H1 (cell line): Measurements from ENCODE around the gene RTN4. TPM values are rescaled to one million over a fixed set of nuclear protein-coding genes. Genes with fewer than 3 reads are reported as not detected.

Experiments
- CTCF ChIA-PET: fragments of 300-600 bp; sonication (Branson Sonifier 250); formaldehyde crosslinking; loops from one replicate; lab custom pipeline; 2021; ENCODE audit not compliant: partially characterized antibody; lab: Charles Lee
- POLR2A ChIA-PET: fragments of 300-600 bp; sonication (Branson Sonifier 250); formaldehyde crosslinking; loops from one replicate; lab custom pipeline; 2021; ENCODE audit warnings: inconsistent platforms; ENCODE audit not compliant: partially characterized antibody; lab: Charles Lee
- DNase-seq, 2 experiments: peaks; one replicate each; pipeline versions ENCODE4 v3.0.0 to v3.0.0-alpha.2; 2010 to 2022; ENCODE audit warnings: low spot score in 2 of 2, low read depth in 1 of 2, mixed read lengths in 1 of 2
- FAIRE-seq: peaks from 2 replicates; lab custom pipeline; 2011; peaks lifted over from hg19 to GRCh38; lab: Jason Lieb, UNC
- H2AFZ ChIP-seq: 2 replicates; pipeline ENCODE4 v1.8.1; 2012; ENCODE audit warnings: low read length, inconsistent platforms
- H2AK5ac ChIP-seq: 2 replicates; pipeline ENCODE4 v1.6.1; 2013; ENCODE audit warnings: low read depth, low read length
- H2BK120ac ChIP-seq: replicated peaks from 2 replicates; pipeline ENCODE3; 2013; ENCODE audit warnings: low read depth, low read length, inconsistent platforms
- H2BK12ac ChIP-seq: 2 replicates; pipeline ENCODE4 v1.6.1; 2013; ENCODE audit warnings: low read depth, low read length
- H2BK15ac ChIP-seq: 2 replicates; pipeline ENCODE4 v1.6.1; 2013; ENCODE audit warnings: low read length
- H2BK20ac ChIP-seq: 2 replicates; pipeline ENCODE4 v1.6.1; 2013; ENCODE audit warnings: low read length
- H2BK5ac ChIP-seq: 2 replicates; pipeline ENCODE4 v1.6.1; 2013; ENCODE audit warnings: low read depth, low read length
- H3K14ac ChIP-seq: 2 replicates; pipeline ENCODE4 v1.6.1; 2013; ENCODE audit warnings: inconsistent platforms; ENCODE audit not compliant: insufficient read length
- H3K18ac ChIP-seq: 2 replicates; pipeline ENCODE4 v1.6.1; 2013; ENCODE audit warnings: low read length; ENCODE audit errors: extremely low read depth
- H3K23ac ChIP-seq: 2 replicates; pipeline ENCODE4 v1.6.1; 2013; ENCODE audit warnings: inconsistent platforms; ENCODE audit not compliant: insufficient read length
- H3K23me2 ChIP-seq: 2 replicates; pipeline ENCODE4 v1.6.1; 2013; ENCODE audit warnings: low read depth, low read length
- H3K27ac ChIP-seq: 2 replicates; pipeline ENCODE4 v1.6.1; 2011; ENCODE audit warnings: low read depth, low read length, inconsistent platforms
- H3K27me3 ChIP-seq, 4 experiments: replicated peaks in 1 of 4; 1 replicate in 1 of 4; 2 replicates in 3 of 4; pipeline versions ENCODE4 v1.6.1 to v1.8.1; 2011 to 2013; ENCODE audit warnings: low read length in 3 of 4, mild to moderate bottlenecking in 3 of 4, inconsistent platforms in 2 of 4, mixed read lengths in 2 of 4, moderate library complexity in 1 of 4; ENCODE audit not compliant: control insufficient read depth in 3 of 4, insufficient read depth in 3 of 4; ENCODE audit errors: extremely low read depth in 1 of 4
- H3K36me3 ChIP-seq, 4 experiments: 2 replicates each; pipeline versions ENCODE4 v1.6.1 to v1.8.1; 2011 to 2013; ENCODE audit warnings: mild to moderate bottlenecking in 4 of 4, low read length in 3 of 4, moderate library complexity in 2 of 4, control low read depth in 1 of 4, inconsistent platforms in 1 of 4; ENCODE audit not compliant: insufficient read depth in 4 of 4, control insufficient read depth in 2 of 4
- H3K4ac ChIP-seq: replicated peaks from 2 replicates; pipeline ENCODE3; 2013; ENCODE audit warnings: low read length, low read depth, mixed read lengths, inconsistent platforms; ENCODE audit not compliant: insufficient read length
- H3K4me1 ChIP-seq, 4 experiments: replicated peaks in 1 of 4; 1 replicate in 1 of 4; 2 replicates in 3 of 4; pipeline versions ENCODE4 v1.6.1 to v1.8.1; 2011 to 2013; ENCODE audit warnings: low read length in 3 of 4, inconsistent platforms in 2 of 4, mixed read lengths in 1 of 4; ENCODE audit not compliant: insufficient read depth in 4 of 4, control insufficient read depth in 3 of 4
- H3K4me2 ChIP-seq, 2 experiments: 2 replicates each; pipeline versions ENCODE4 v1.6.1 to v1.8.1; 2011 to 2013; ENCODE audit warnings: low read depth in 2 of 2, low read length in 2 of 2, control low read depth in 1 of 2, inconsistent platforms in 1 of 2, mild to moderate bottlenecking in 1 of 2; ENCODE audit not compliant: insufficient read depth in 1 of 2
- H3K4me3 ChIP-seq, 4 experiments: fragments of 200-600, 300-600 bp in 1 of 4; sonication (generic), shearing (Covaris generic), sonication (Bioruptor Twin) in 1 of 4; 2 replicates each; pipeline versions ENCODE4 v1.5.1 to v1.8.1; 2011 to 2016; ENCODE audit warnings: low read length in 4 of 4, low read depth in 3 of 4, control low read depth in 2 of 4, inconsistent platforms in 2 of 4, mild to moderate bottlenecking in 2 of 4, mixed read lengths in 1 of 4, moderate library complexity in 1 of 4; ENCODE audit not compliant: insufficient read depth in 2 of 4; ENCODE audit errors: extremely low read depth in 1 of 4
- H3K56ac ChIP-seq: replicated peaks from 2 replicates; pipeline ENCODE3; 2013; ENCODE audit warnings: low read depth, mild to moderate bottlenecking, mixed read lengths, low read length, inconsistent platforms; ENCODE audit not compliant: insufficient read length
- H3K79me1 ChIP-seq: 2 replicates; pipeline ENCODE4 v1.6.1; 2013; ENCODE audit warnings: low read depth, low read length, control low read depth
- H3K79me2 ChIP-seq, 2 experiments: 2 replicates each; pipeline versions ENCODE4 v1.6.1 to v1.8.1; 2012 to 2013; ENCODE audit warnings: low read length in 2 of 2, mild to moderate bottlenecking in 2 of 2, inconsistent platforms in 1 of 2; ENCODE audit not compliant: insufficient read depth in 2 of 2, control insufficient read depth in 1 of 2
- H3K9ac ChIP-seq, 4 experiments: replicated peaks in 1 of 4; 1 replicate in 1 of 4; 2 replicates in 3 of 4; pipeline versions ENCODE4 v1.6.1 to v1.8.1; 2011 to 2013; ENCODE audit warnings: low read depth in 3 of 4, low read length in 3 of 4, control low read depth in 2 of 4, mild to moderate bottlenecking in 2 of 4, moderate library complexity in 2 of 4, inconsistent platforms in 1 of 4; ENCODE audit errors: extremely low read depth in 1 of 4
- H3K9me3 ChIP-seq, 2 experiments: 2 replicates each; pipeline versions ENCODE4 v1.6.1 to v1.8.1; 2012 to 2013; ENCODE audit warnings: mild to moderate bottlenecking in 2 of 2, moderate library complexity in 2 of 2, control low read depth in 1 of 2, inconsistent platforms in 1 of 2, low read depth in 1 of 2, low read length in 1 of 2, mixed read lengths in 1 of 2; ENCODE audit not compliant: insufficient read depth in 2 of 2
- H4K20me1 ChIP-seq, 2 experiments: replicated peaks in 1 of 2; 2 replicates each; pipeline versions ENCODE3 to v1.8.1; 2011 to 2013; ENCODE audit warnings: inconsistent platforms in 2 of 2, low read length in 2 of 2, mild to moderate bottlenecking in 1 of 2; ENCODE audit not compliant: insufficient read depth in 2 of 2, control insufficient read depth in 1 of 2
- H4K5ac ChIP-seq: 2 replicates; pipeline ENCODE4 v1.6.1; 2013; ENCODE audit warnings: low read length, low read depth, mixed read lengths, inconsistent platforms; ENCODE audit not compliant: insufficient read length
- H4K8ac ChIP-seq: 2 replicates; pipeline ENCODE4 v1.8.0; 2013; ENCODE audit warnings: mild to moderate bottlenecking, moderate library complexity, low read length, inconsistent platforms; ENCODE audit not compliant: insufficient read depth; ENCODE audit errors: extremely low read depth
- H4K91ac ChIP-seq: replicated peaks from 2 replicates; pipeline ENCODE3; 2013; ENCODE audit warnings: low read length, mixed read lengths, inconsistent platforms; ENCODE audit not compliant: insufficient read length
- ASH2L ChIP-seq: fragments of 200-600, 300-600 bp; sonication (generic); IDR thresholded peaks from one replicate; pipeline ENCODE4 v1.7.1; 2017; ENCODE audit warnings: low read length
- BACH1 ChIP-seq: IDR thresholded peaks from 2 replicates; pipeline ENCODE4 v1.6.1; 2012; ENCODE audit warnings: low read length, improper control_type of control experiment
- HDAC2 ChIP-seq, 2 experiments: fragments of 300-600 bp in 1 of 2; sonication (generic) in 1 of 2; IDR thresholded peaks; 2 replicates each; pipeline ENCODE4 v1.6.1; 2011 to 2012; ENCODE audit warnings: low read depth in 2 of 2, low read length in 2 of 2, mild to moderate bottlenecking in 2 of 2, moderate library complexity in 2 of 2, borderline replicate concordance in 1 of 2, inconsistent platforms in 1 of 2
- JUN ChIP-seq: IDR thresholded peaks from 2 replicates; pipeline ENCODE4 v1.6.1; 2011; ENCODE audit warnings: low read depth, mild to moderate bottlenecking, improper control_type of control experiment, low read length
- JUND ChIP-seq: IDR thresholded peaks from 2 replicates; pipeline ENCODE4 v1.6.1; 2011; ENCODE audit warnings: mild to moderate bottlenecking, improper control_type of control experiment, low read length
- NANOG ChIP-seq: IDR thresholded peaks from 2 replicates; pipeline ENCODE4 v1.6.1; 2011; ENCODE audit warnings: low read length, low read depth, mild to moderate bottlenecking, inconsistent platforms; ENCODE audit not compliant: insufficient read depth, poor library complexity, severe bottlenecking
- POLR2A ChIP-seq, 2 experiments: IDR thresholded peaks; 1 replicate in 1 of 2; 2 replicates in 1 of 2; pipeline ENCODE4 v1.6.1; 2011; ENCODE audit warnings: low read depth in 2 of 2, low read length in 2 of 2, mild to moderate bottlenecking in 2 of 2; ENCODE audit errors: control extremely low read depth in 1 of 2
- RAD21 ChIP-seq, 2 experiments: IDR thresholded peaks in 1 of 2; conservative IDR thresholded peaks in 1 of 2; 2 replicates each; pipeline ENCODE4 v1.6.1; 2011; ENCODE audit warnings: low read depth in 2 of 2, low read length in 2 of 2, improper control_type of control experiment in 1 of 2, inconsistent platforms in 1 of 2, mild to moderate bottlenecking in 1 of 2, moderate library complexity in 1 of 2
- SAP30 ChIP-seq: fragments of 300-600 bp; sonication (generic); IDR thresholded peaks from 2 replicates; pipeline ENCODE4 v1.7.1; 2012; ENCODE audit warnings: low read length, moderate library complexity, mild to moderate bottlenecking, inconsistent platforms; ENCODE audit not compliant: insufficient read depth, insufficient replicate concordance
- SIN3A ChIP-seq, 2 experiments: IDR thresholded peaks in 1 of 2; conservative IDR thresholded peaks in 1 of 2; 2 replicates each; pipeline ENCODE4 v1.6.1; 2011 to 2012; ENCODE audit warnings: low read length in 2 of 2, improper control_type of control experiment in 1 of 2, low read depth in 1 of 2, mild to moderate bottlenecking in 1 of 2
- SP1 ChIP-seq: IDR thresholded peaks from 2 replicates; pipeline ENCODE4 v1.6.1; 2011; ENCODE audit warnings: low read depth, low read length
- TAF7 ChIP-seq: optimal IDR thresholded peaks from 2 replicates; pipeline ENCODE3; 2011; ENCODE audit warnings: low read depth, mild to moderate bottlenecking, inconsistent platforms, low read length, moderate library complexity, borderline replicate concordance
- WGBS, 2 experiments: shearing (Covaris generic) in 1 of 2; methylation state at CpG; one replicate each; pipeline versions ENCODE4 v1.1.6 to v1.1.7; 2013 to 2015; ENCODE audit warnings: low lambda C conversion rate in 2 of 2, mixed read lengths in 2 of 2, inconsistent platforms in 1 of 2, low coverage in 1 of 2, missing lambda C conversion rate in 1 of 2; ENCODE audit not compliant: insufficient replicate concordance in 2 of 2, insufficient coverage in 1 of 2, insufficient read length in 1 of 2; ENCODE audit errors: extremely low coverage in 1 of 2, missing lambda C conversion rate in 1 of 2; 5-methylcytosine and 5-hydroxymethylcytosine counted together
- polyA plus RNA-seq, 7 experiments: library from polyadenylated mRNA; depleted of rRNA in 3 of 7; stranded (reverse) in 5 of 7; unstranded in 2 of 7; fragments of >200 nt in 5 of 7; fragments of 200-250 nt in 2 of 7; gene quantifications; 1 replicate in 5 of 7; 2 replicates in 1 of 7; 4 replicates in 1 of 7; pipeline versions ENCODE4 v1.2.1 to v1.2.3, GENCODE V29; 2011 to 2013; ENCODE audit warnings: missing spikeins in 2 of 7, mixed read lengths in 2 of 7
- total RNA-seq: library from RNA; stranded (reverse); fragmentation: NEBNext Ultra II Directional; extraction: Animal tissue kit (Norgen Biotek cat#: 25700); gene quantifications from 2 replicates; pipeline ENCODE4 v1.2.1, GENCODE V29; 2021

Gene RTN4
- total and polyA plus RNA-seq, 2 of the 8 experiments (the other 6 are each of a cell fraction or from before 2014, with no cell fraction given) = 179 to 242 TPM

GRCh38 chr2:55054106-55054875, 4.0 kb upstream of the RTN4 start:
- CTCF ChIA-PET = interaction anchor here (0.8 to 2.1 kb wide), 3 partner anchors 17 to 121 kb away, joined by 3 to 7 read pairs (median 4); no protein-coding TSS in a partner anchor
- 92% methylated on average over 7 of the region's 7 CpGs; no CpG with 5 or more reads in 1 of the 2 experiments for WGBS, 2 experiments
- TF ChIP-seq SAP30 (no peak), TAF7 (no peak), NANOG (no peak), BACH1 (no peak), POLR2A (IDR thresholded peaks at IDR 0.05; ENCODE audit: control extremely low read depth in 1 of 2, low read depth in 2 of 2, low read length in 2 of 2) (no peak), RAD21 (IDR thresholded peaks at IDR 0.05 in 1 of 2, conservative IDR thresholded peaks at IDR 0.05 in 1 of 2; ENCODE audit: low read depth in 2 of 2, low read length in 2 of 2) (no peak), ASH2L (no peak), JUN (no peak), HDAC2 (IDR thresholded peaks at IDR 0.05; ENCODE audit: borderline replicate concordance in 1 of 2, low read depth in 2 of 2, low read length in 2 of 2) (no peak), SP1 (no peak), JUND (no peak), SIN3A (conservative IDR thresholded peaks at IDR 0.05 in 1 of 2, IDR thresholded peaks at IDR 0.05 in 1 of 2; ENCODE audit: low read depth in 1 of 2, low read length in 2 of 2) (no peak)

More at GRCh38 chr2:55054106-55054875, 4.0 kb upstream of the RTN4 start:
- no peak overlapping the region for H4K91ac ChIP-seq
- H4K5ac ChIP-seq = no peak overlapping the region
- no peak overlapping the region for H2AFZ ChIP-seq
- no peak overlapping the region for H3K4me2 ChIP-seq
- no peak overlapping the region for H3K23ac ChIP-seq
- no peaks in the 10 kb centered on the region for H3K79me1 ChIP-seq
- no peak overlapping the region for H3K14ac ChIP-seq
- H2BK15ac ChIP-seq = no peak overlapping the region
- no peak overlapping the region for H4K8ac ChIP-seq
- no peak overlapping the region for H2BK120ac ChIP-seq
- H3K27me3 ChIP-seq = no peaks in the 10 kb centered on the region
- H2BK20ac ChIP-seq = no peak overlapping the region
- no peak overlapping the region for H2BK12ac ChIP-seq
- H4K20me1 ChIP-seq = no peaks in the 10 kb centered on the region
- no peak overlapping the region for H3K27ac ChIP-seq
- H3K4ac ChIP-seq = no peak overlapping the region
- no peak overlapping the region for H3K9ac ChIP-seq
- H2AK5ac ChIP-seq = no peak overlapping the region
- no peaks in the 10 kb centered on the region for H3K36me3 ChIP-seq
- H3K56ac ChIP-seq = no peak overlapping the region
- H3K4me3 ChIP-seq = no peak overlapping the region
- H3K4me1 ChIP-seq = peaks cover 0 to 5% (median 2%) of the 10 kb centered on the region in 4 experiments; a peak in 4 of 7 replicates
- peaks cover 0 to 2% of the 10 kb centered on the region in 2 experiments; a peak in 2 of 4 replicates for H3K79me2 ChIP-seq
- FAIRE-seq = no peak
- H3K18ac ChIP-seq = no peak overlapping the region
- H3K23me2 ChIP-seq = no peaks in the 10 kb centered on the region; the same call in 1 of the 2 replicates
- no peaks in the 10 kb centered on the region for H3K9me3 ChIP-seq
- POLR2A ChIA-PET = no interaction called here
- no peak for DNase-seq
- H2BK5ac ChIP-seq = no peak overlapping the region
